H1 (cell line): ENCODE data around the gene SCUBE2. TPM values are rescaled to one million over a fixed set of nuclear protein-coding genes. Genes with fewer than 3 reads are reported as not detected.

ENCODE experiments used
- CTCF ChIA-PET: fragments of 300-600 bp; sonication (Branson Sonifier 250); formaldehyde crosslinking; loops from one replicate; lab custom pipeline; 2021; ENCODE audit not compliant: partially characterized antibody; lab: Charles Lee
- POLR2A ChIA-PET: fragments of 300-600 bp; sonication (Branson Sonifier 250); formaldehyde crosslinking; loops from one replicate; lab custom pipeline; 2021; ENCODE audit warnings: inconsistent platforms; ENCODE audit not compliant: partially characterized antibody; lab: Charles Lee
- DNase-seq, 2 experiments: peaks; one replicate each; pipeline versions ENCODE4 v3.0.0 to v3.0.0-alpha.2; 2010 to 2022; ENCODE audit warnings: low spot score in 2 of 2, low read depth in 1 of 2, mixed read lengths in 1 of 2
- FAIRE-seq: peaks from 2 replicates; lab custom pipeline; 2011; peaks lifted over from hg19 to GRCh38; lab: Jason Lieb, UNC
- H2AFZ ChIP-seq: 2 replicates; pipeline ENCODE4 v1.8.1; 2012; ENCODE audit warnings: low read length, inconsistent platforms
- H2AK5ac ChIP-seq: 2 replicates; pipeline ENCODE4 v1.6.1; 2013; ENCODE audit warnings: low read depth, low read length
- H2BK120ac ChIP-seq: replicated peaks from 2 replicates; pipeline ENCODE3; 2013; ENCODE audit warnings: low read depth, low read length, inconsistent platforms
- H2BK12ac ChIP-seq: 2 replicates; pipeline ENCODE4 v1.6.1; 2013; ENCODE audit warnings: low read depth, low read length
- H2BK15ac ChIP-seq: 2 replicates; pipeline ENCODE4 v1.6.1; 2013; ENCODE audit warnings: low read length
- H2BK20ac ChIP-seq: 2 replicates; pipeline ENCODE4 v1.6.1; 2013; ENCODE audit warnings: low read length
- H2BK5ac ChIP-seq: 2 replicates; pipeline ENCODE4 v1.6.1; 2013; ENCODE audit warnings: low read depth, low read length
- H3K14ac ChIP-seq: 2 replicates; pipeline ENCODE4 v1.6.1; 2013; ENCODE audit warnings: inconsistent platforms; ENCODE audit not compliant: insufficient read length
- H3K18ac ChIP-seq: 2 replicates; pipeline ENCODE4 v1.6.1; 2013; ENCODE audit warnings: low read length; ENCODE audit errors: extremely low read depth
- H3K23ac ChIP-seq: 2 replicates; pipeline ENCODE4 v1.6.1; 2013; ENCODE audit warnings: inconsistent platforms; ENCODE audit not compliant: insufficient read length
- H3K23me2 ChIP-seq: 2 replicates; pipeline ENCODE4 v1.6.1; 2013; ENCODE audit warnings: low read depth, low read length
- H3K27ac ChIP-seq: 2 replicates; pipeline ENCODE4 v1.6.1; 2011; ENCODE audit warnings: low read depth, low read length, inconsistent platforms
- H3K27me3 ChIP-seq, 4 experiments: replicated peaks in 1 of 4; 1 replicate in 1 of 4; 2 replicates in 3 of 4; pipeline versions ENCODE4 v1.6.1 to v1.8.1; 2011 to 2013; ENCODE audit warnings: low read length in 3 of 4, mild to moderate bottlenecking in 3 of 4, inconsistent platforms in 2 of 4, mixed read lengths in 2 of 4, moderate library complexity in 1 of 4; ENCODE audit not compliant: control insufficient read depth in 3 of 4, insufficient read depth in 3 of 4; ENCODE audit errors: extremely low read depth in 1 of 4
- H3K36me3 ChIP-seq, 4 experiments: 2 replicates each; pipeline versions ENCODE4 v1.6.1 to v1.8.1; 2011 to 2013; ENCODE audit warnings: mild to moderate bottlenecking in 4 of 4, low read length in 3 of 4, moderate library complexity in 2 of 4, control low read depth in 1 of 4, inconsistent platforms in 1 of 4; ENCODE audit not compliant: insufficient read depth in 4 of 4, control insufficient read depth in 2 of 4
- H3K4ac ChIP-seq: replicated peaks from 2 replicates; pipeline ENCODE3; 2013; ENCODE audit warnings: low read length, low read depth, mixed read lengths, inconsistent platforms; ENCODE audit not compliant: insufficient read length
- H3K4me1 ChIP-seq, 4 experiments: replicated peaks in 1 of 4; 1 replicate in 1 of 4; 2 replicates in 3 of 4; pipeline versions ENCODE4 v1.6.1 to v1.8.1; 2011 to 2013; ENCODE audit warnings: low read length in 3 of 4, inconsistent platforms in 2 of 4, mixed read lengths in 1 of 4; ENCODE audit not compliant: insufficient read depth in 4 of 4, control insufficient read depth in 3 of 4
- H3K4me2 ChIP-seq, 2 experiments: 2 replicates each; pipeline versions ENCODE4 v1.6.1 to v1.8.1; 2011 to 2013; ENCODE audit warnings: low read depth in 2 of 2, low read length in 2 of 2, control low read depth in 1 of 2, inconsistent platforms in 1 of 2, mild to moderate bottlenecking in 1 of 2; ENCODE audit not compliant: insufficient read depth in 1 of 2
- H3K4me3 ChIP-seq, 4 experiments: fragments of 200-600, 300-600 bp in 1 of 4; sonication (generic), shearing (Covaris generic), sonication (Bioruptor Twin) in 1 of 4; 2 replicates each; pipeline versions ENCODE4 v1.5.1 to v1.8.1; 2011 to 2016; ENCODE audit warnings: low read length in 4 of 4, low read depth in 3 of 4, control low read depth in 2 of 4, inconsistent platforms in 2 of 4, mild to moderate bottlenecking in 2 of 4, mixed read lengths in 1 of 4, moderate library complexity in 1 of 4; ENCODE audit not compliant: insufficient read depth in 2 of 4; ENCODE audit errors: extremely low read depth in 1 of 4
- H3K56ac ChIP-seq: replicated peaks from 2 replicates; pipeline ENCODE3; 2013; ENCODE audit warnings: low read depth, mild to moderate bottlenecking, mixed read lengths, low read length, inconsistent platforms; ENCODE audit not compliant: insufficient read length
- H3K79me1 ChIP-seq: 2 replicates; pipeline ENCODE4 v1.6.1; 2013; ENCODE audit warnings: low read depth, low read length, control low read depth
- H3K79me2 ChIP-seq, 2 experiments: 2 replicates each; pipeline versions ENCODE4 v1.6.1 to v1.8.1; 2012 to 2013; ENCODE audit warnings: low read length in 2 of 2, mild to moderate bottlenecking in 2 of 2, inconsistent platforms in 1 of 2; ENCODE audit not compliant: insufficient read depth in 2 of 2, control insufficient read depth in 1 of 2
- H3K9ac ChIP-seq, 4 experiments: replicated peaks in 1 of 4; 1 replicate in 1 of 4; 2 replicates in 3 of 4; pipeline versions ENCODE4 v1.6.1 to v1.8.1; 2011 to 2013; ENCODE audit warnings: low read depth in 3 of 4, low read length in 3 of 4, control low read depth in 2 of 4, mild to moderate bottlenecking in 2 of 4, moderate library complexity in 2 of 4, inconsistent platforms in 1 of 4; ENCODE audit errors: extremely low read depth in 1 of 4
- H3K9me3 ChIP-seq, 2 experiments: 2 replicates each; pipeline versions ENCODE4 v1.6.1 to v1.8.1; 2012 to 2013; ENCODE audit warnings: mild to moderate bottlenecking in 2 of 2, moderate library complexity in 2 of 2, control low read depth in 1 of 2, inconsistent platforms in 1 of 2, low read depth in 1 of 2, low read length in 1 of 2, mixed read lengths in 1 of 2; ENCODE audit not compliant: insufficient read depth in 2 of 2
- H4K20me1 ChIP-seq, 2 experiments: replicated peaks in 1 of 2; 2 replicates each; pipeline versions ENCODE3 to v1.8.1; 2011 to 2013; ENCODE audit warnings: inconsistent platforms in 2 of 2, low read length in 2 of 2, mild to moderate bottlenecking in 1 of 2; ENCODE audit not compliant: insufficient read depth in 2 of 2, control insufficient read depth in 1 of 2
- H4K5ac ChIP-seq: 2 replicates; pipeline ENCODE4 v1.6.1; 2013; ENCODE audit warnings: low read length, low read depth, mixed read lengths, inconsistent platforms; ENCODE audit not compliant: insufficient read length
- H4K8ac ChIP-seq: 2 replicates; pipeline ENCODE4 v1.8.0; 2013; ENCODE audit warnings: mild to moderate bottlenecking, moderate library complexity, low read length, inconsistent platforms; ENCODE audit not compliant: insufficient read depth; ENCODE audit errors: extremely low read depth
- H4K91ac ChIP-seq: replicated peaks from 2 replicates; pipeline ENCODE3; 2013; ENCODE audit warnings: low read length, mixed read lengths, inconsistent platforms; ENCODE audit not compliant: insufficient read length
- ASH2L ChIP-seq: fragments of 200-600, 300-600 bp; sonication (generic); IDR thresholded peaks from one replicate; pipeline ENCODE4 v1.7.1; 2017; ENCODE audit warnings: low read length
- ATF2 ChIP-seq: IDR thresholded peaks from 2 replicates; pipeline ENCODE4 v1.6.1; 2012; ENCODE audit warnings: low read length, inconsistent platforms
- CHD1 ChIP-seq: IDR thresholded peaks from 2 replicates; pipeline ENCODE4 v1.6.1; 2012; ENCODE audit warnings: low read depth, low read length, improper control_type of control experiment
- CREB1 ChIP-seq: IDR thresholded peaks from 2 replicates; pipeline ENCODE4 v1.6.1; 2012; ENCODE audit warnings: inconsistent platforms
- JUN ChIP-seq: IDR thresholded peaks from 2 replicates; pipeline ENCODE4 v1.6.1; 2011; ENCODE audit warnings: low read depth, mild to moderate bottlenecking, improper control_type of control experiment, low read length
- KDM4A ChIP-seq: IDR thresholded peaks from one replicate; pipeline ENCODE4 v1.7.1; 2012; ENCODE audit warnings: low read depth, mild to moderate bottlenecking, moderate library complexity, low read length, inconsistent platforms; ENCODE audit not compliant: severe bottlenecking
- KDM5A ChIP-seq: fragments of 200-600 bp; IDR thresholded peaks from 2 replicates; pipeline ENCODE4 v1.7.1; 2012; ENCODE audit warnings: mild to moderate bottlenecking, low read length, inconsistent platforms, mixed read lengths
- MAX ChIP-seq: IDR thresholded peaks from 2 replicates; pipeline ENCODE4 v1.6.1; 2012; ENCODE audit warnings: inconsistent platforms
- NRF1 ChIP-seq: IDR thresholded peaks from 2 replicates; pipeline ENCODE4 v1.6.1; 2011; ENCODE audit warnings: mild to moderate bottlenecking, low read depth, low read length, improper control_type of control experiment
- PHF8 ChIP-seq: fragments of 200-600 bp; sonication (generic); conservative IDR thresholded peaks from 2 replicates; pipeline ENCODE4 v1.7.1; 2012; ENCODE audit warnings: low read depth, mild to moderate bottlenecking, inconsistent platforms, low read length, moderate library complexity
- POU5F1 ChIP-seq: IDR thresholded peaks from 2 replicates; pipeline ENCODE4 v1.6.1; 2011; ENCODE audit warnings: low read depth, mild to moderate bottlenecking, low read length, moderate library complexity
- SAP30 ChIP-seq: fragments of 300-600 bp; sonication (generic); IDR thresholded peaks from 2 replicates; pipeline ENCODE4 v1.7.1; 2012; ENCODE audit warnings: low read length, moderate library complexity, mild to moderate bottlenecking, inconsistent platforms; ENCODE audit not compliant: insufficient read depth, insufficient replicate concordance
- SP2 ChIP-seq: IDR thresholded peaks from 2 replicates; pipeline ENCODE4 v1.6.1; 2012; ENCODE audit warnings: mild to moderate bottlenecking, low read length, inconsistent platforms
- WGBS, 2 experiments: shearing (Covaris generic) in 1 of 2; methylation state at CpG; one replicate each; pipeline versions ENCODE4 v1.1.6 to v1.1.7; 2013 to 2015; ENCODE audit warnings: low lambda C conversion rate in 2 of 2, mixed read lengths in 2 of 2, inconsistent platforms in 1 of 2, low coverage in 1 of 2, missing lambda C conversion rate in 1 of 2; ENCODE audit not compliant: insufficient replicate concordance in 2 of 2, insufficient coverage in 1 of 2, insufficient read length in 1 of 2; ENCODE audit errors: extremely low coverage in 1 of 2, missing lambda C conversion rate in 1 of 2; 5-methylcytosine and 5-hydroxymethylcytosine counted together
- polyA plus RNA-seq, 7 experiments: library from polyadenylated mRNA; depleted of rRNA in 3 of 7; stranded (reverse) in 5 of 7; unstranded in 2 of 7; fragments of >200 nt in 5 of 7; fragments of 200-250 nt in 2 of 7; gene quantifications; 1 replicate in 5 of 7; 2 replicates in 1 of 7; 4 replicates in 1 of 7; pipeline versions ENCODE4 v1.2.1 to v1.2.3, GENCODE V29; 2011 to 2013; ENCODE audit warnings: missing spikeins in 2 of 7, mixed read lengths in 2 of 7
- total RNA-seq: library from RNA; stranded (reverse); fragmentation: NEBNext Ultra II Directional; extraction: Animal tissue kit (Norgen Biotek cat#: 25700); gene quantifications from 2 replicates; pipeline ENCODE4 v1.2.1, GENCODE V29; 2021

The SCUBE2 gene
- total and polyA plus RNA-seq, 2 of the 8 experiments (the other 6 are each of a cell fraction or from before 2014, with no cell fraction given), result 0.29 to 1.2 TPM

GRCh38 chr11:9028581-9028980 lies 62.8 kb downstream of the SCUBE2 start:
- Histone ChIP-seq H3K4me1 (no peaks in the 10 kb centered on the region; a peak in 2 of 7 replicates), H2BK12ac (no peak overlapping the region), H3K23ac (no peak overlapping the region), H3K4me3 (no peak overlapping the region), H2BK15ac (no peak overlapping the region), H3K23me2 (no peaks in the 10 kb centered on the region), H3K18ac (no peak overlapping the region), H2AFZ (no peak overlapping the region), H4K5ac (no peak overlapping the region), H3K56ac (no peak overlapping the region), H2BK5ac (no peak overlapping the region), H4K8ac (no peak overlapping the region), H3K14ac (no peak overlapping the region), H3K36me3 (no peaks in the 10 kb centered on the region), H4K20me1 (no peaks in the 10 kb centered on the region), H2BK20ac (no peak overlapping the region), H2BK120ac (no peak overlapping the region), H3K79me1 (no peaks in the 10 kb centered on the region), H3K79me2 (no peaks in the 10 kb centered on the region), H3K27ac (no peak overlapping the region), H4K91ac (no peak overlapping the region), H2AK5ac (no peak overlapping the region), H3K27me3 (no peaks in the 10 kb centered on the region; a peak in 1 of 7 replicates), H3K4ac (no peak overlapping the region), H3K9ac (no peak overlapping the region), H3K4me2 (no peak overlapping the region), H3K9me3 (no peaks in the 10 kb centered on the region)
- ChIA-PET CTCF (interaction anchor here (0.7 to 8.1 kb wide), 11 partner anchors 11 to 109 kb away, joined by 3 to 90 read pairs (median 6); no protein-coding TSS in a partner anchor), POLR2A (interaction anchor here (0.6 to 0.9 kb wide), 2 partner anchors 10 to 14 kb away, joined by 3 to 6 read pairs; no protein-coding TSS in a partner anchor)
- WGBS, 2 experiments, result 55% methylated on average over 1 of the region's 1 CpG; no CpG with 5 or more reads in 1 of the 2 experiments
- no peak for DNase-seq
- no peak for FAIRE-seq
- TF ChIP-seq KDM4A, result no peak
- no peak for TF ChIP-seq NRF1
- no peak for TF ChIP-seq CHD1
- TF ChIP-seq SAP30, result no peak
- no peak for TF ChIP-seq JUN
- no peak for TF ChIP-seq ASH2L
- no peak for TF ChIP-seq POU5F1
- TF ChIP-seq MAX, result no peak
- no peak for TF ChIP-seq ATF2
- no peak for TF ChIP-seq SP2
- no peak for TF ChIP-seq CREB1
- TF ChIP-seq KDM5A, result no peak
- no peak for TF ChIP-seq PHF8
